IPS-18c (cell line): ENCODE measurements around the gene CFAP92.

ENCODE experiments used
- H3K4me3 ChIP-seq: 2 replicates; pipeline ENCODE4 v1.7.0; 2013; ENCODE audit warnings: low read depth, mild to moderate bottlenecking, low read length, moderate library complexity; ENCODE audit not compliant: insufficient read depth
- H3K9me3 ChIP-seq: one replicate; pipeline ENCODE4 v1.6.1; 2013; ENCODE audit warnings: mild to moderate bottlenecking, low read length, moderate library complexity; ENCODE audit not compliant: control insufficient read depth, insufficient read depth

Gene CFAP92

GRCh38 chr3:128971421-128972100, 22.3 kb downstream of the CFAP92 start:
- Histone ChIP-seq H3K4me3 (no peak overlapping the region), H3K9me3 (no peaks in the 10 kb centered on the region)

- H3K4me3 ChIP-seq, result no peak overlapping the region
Observed at GRCh38 chr3:128970740-128971047, 23.2 kb downstream of the CFAP92 start.

GRCh38 chr3:128969993-128970739, 23.7 kb downstream of the CFAP92 start:
- H3K4me3 ChIP-seq, result no peak overlapping the region
- no peaks in the 10 kb centered on the region for H3K9me3 ChIP-seq

More at GRCh38 chr3:128970740-128971047, 23.2 kb downstream of the CFAP92 start:
- no peaks in the 10 kb centered on the region for H3K9me3 ChIP-seq

- Histone ChIP-seq H3K9me3 (no peaks in the 10 kb centered on the region), H3K4me3 (no peak overlapping the region)
Observed at GRCh38 chr3:128967748-128968355, 26.0 kb downstream of the CFAP92 start.

- H3K9me3 ChIP-seq, result no peaks in the 10 kb centered on the region
- no peak overlapping the region for H3K4me3 ChIP-seq
Observed at GRCh38 chr3:128965818-128966217, 28.1 kb downstream of the CFAP92 start.

- no peaks in the 10 kb centered on the region for H3K9me3 ChIP-seq
- H3K4me3 ChIP-seq, result no peak overlapping the region
Observed at GRCh38 chr3:128965280-128965679, 28.6 kb downstream of the CFAP92 start.

- H3K9me3 ChIP-seq, result no peaks in the 10 kb centered on the region
- no peak overlapping the region for H3K4me3 ChIP-seq
Observed at GRCh38 chr3:128956440-128956839, 37.4 kb downstream of the CFAP92 start.

GRCh38 chr3:128950223-128950938, 43.5 kb downstream of the CFAP92 start:
- H3K4me3 ChIP-seq, result no peak overlapping the region
- H3K9me3 ChIP-seq, result no peaks in the 10 kb centered on the region

GRCh38 chr3:128949158-128949557, 44.7 kb downstream of the CFAP92 start:
- Histone ChIP-seq H3K9me3 (no peaks in the 10 kb centered on the region), H3K4me3 (no peak overlapping the region)

- no peak overlapping the region for H3K4me3 ChIP-seq
- no peaks in the 10 kb centered on the region for H3K9me3 ChIP-seq
Observed at GRCh38 chr3:128946411-128946810, 47.5 kb downstream of the CFAP92 start.

- no peaks in the 10 kb centered on the region for H3K9me3 ChIP-seq
- H3K4me3 ChIP-seq, result no peak overlapping the region
Observed at GRCh38 chr3:128945878-128946175, 48.0 kb downstream of the CFAP92 start.

- Histone ChIP-seq H3K4me3 (no peak overlapping the region), H3K9me3 (no peaks in the 10 kb centered on the region)
Observed at GRCh38 chr3:128945041-128945877, 48.6 kb downstream of the CFAP92 start.

GRCh38 chr3:128942161-128942952, 51.5 kb downstream of the CFAP92 start:
- Histone ChIP-seq H3K9me3 (no peaks in the 10 kb centered on the region), H3K4me3 (no peak overlapping the region)

- Histone ChIP-seq H3K4me3 (no peak overlapping the region), H3K9me3 (no peaks in the 10 kb centered on the region)
Observed at GRCh38 chr3:128940252-128940651, 53.6 kb downstream of the CFAP92 start.

- H3K4me3 ChIP-seq, result no peak overlapping the region
- no peaks in the 10 kb centered on the region for H3K9me3 ChIP-seq
Observed at GRCh38 chr3:128936341-128936740, 57.5 kb downstream of the CFAP92 start.

GRCh38 chr3:128935922-128936321, 58.0 kb downstream of the CFAP92 start:
- H3K9me3 ChIP-seq, result no peaks in the 10 kb centered on the region
- no peak overlapping the region for H3K4me3 ChIP-seq

GRCh38 chr3:128933922-128934253, 60.0 kb downstream of the CFAP92 start:
- H3K9me3 ChIP-seq, result no peaks in the 10 kb centered on the region
- H3K4me3 ChIP-seq, result no peak overlapping the region
